Natural killer cell (primary cell): ENCODE data around the gene PDE11A. TPM values are rescaled to one million over a fixed set of nuclear protein-coding genes. Genes with fewer than 3 reads are reported as not detected.

ENCODE experiments used
- ATAC-seq, 3 donors: fragments of 150-1000 bp in 2 of 3; fragments of 200-7000 bp in 1 of 3; cut with Tn5 transposase; 1 replicate in 1 of 3; 2 replicates in 2 of 3; pipeline ENCODE4 v1.10.0; 2021; ENCODE audit warnings: mild to moderate bottlenecking in 2 of 3, moderate library complexity in 2 of 3
- DNase-seq, 2 donors: peaks; one replicate each; pipeline versions ENCODE4 v3.0.0 to v3.0.0-alpha.2; 2013 to 2021; ENCODE audit warnings: mixed read lengths in 1 of 2
- H3K27ac ChIP-seq: one replicate; pipeline ENCODE4 v1.5.1; 2013; ENCODE audit warnings: mild to moderate bottlenecking, low read length
- H3K27me3 ChIP-seq: one replicate; pipeline ENCODE4 v1.6.1; 2013; ENCODE audit warnings: low read length; ENCODE audit not compliant: control insufficient read depth, insufficient read depth
- H3K36me3 ChIP-seq: one replicate; pipeline ENCODE4 v1.6.1; 2013; ENCODE audit warnings: low read length; ENCODE audit not compliant: control insufficient read depth, insufficient read depth
- H3K4me1 ChIP-seq: one replicate; pipeline ENCODE4 v1.6.1; 2013; ENCODE audit warnings: low read length; ENCODE audit not compliant: control insufficient read depth, insufficient read depth
- H3K4me3 ChIP-seq: one replicate; pipeline ENCODE4 v1.5.1; 2013; ENCODE audit warnings: low read length
- H3K9me3 ChIP-seq: one replicate; pipeline ENCODE4 v1.6.1; 2013; ENCODE audit warnings: low read length; ENCODE audit not compliant: control insufficient read depth, insufficient read depth
- H3K27ac Mint-ChIP-seq, 2 donors: one replicate each; pipeline ENCODE4 v1.8.0; 2022; ENCODE audit warnings: mild to moderate bottlenecking in 2 of 2, mixed read lengths in 2 of 2, moderate library complexity in 1 of 2
- H3K27me3 Mint-ChIP-seq, 2 donors: one replicate each; pipeline ENCODE4 v1.8.0; 2022; ENCODE audit warnings: low read depth in 2 of 2, mixed read lengths in 2 of 2
- H3K36me3 Mint-ChIP-seq: one replicate; pipeline ENCODE4 v1.8.0; 2022; ENCODE audit warnings: mixed read lengths
- H3K4me1 Mint-ChIP-seq, 2 donors: one replicate each; pipeline ENCODE4 v1.8.0; 2022; ENCODE audit warnings: mixed read lengths in 2 of 2
- H3K4me3 Mint-ChIP-seq: one replicate; pipeline ENCODE4 v1.8.0; 2022; ENCODE audit warnings: mild to moderate bottlenecking, moderate library complexity, mixed read lengths
- H3K9me3 Mint-ChIP-seq, 2 donors: one replicate each; pipeline ENCODE4 v1.8.0; 2022; ENCODE audit warnings: mixed read lengths in 2 of 2
- WGBS: methylation state at CpG from one replicate; pipeline ENCODE4 v1.1.7; 2013; ENCODE audit warnings: missing lambda C conversion rate; ENCODE audit not compliant: insufficient coverage; 5-methylcytosine and 5-hydroxymethylcytosine counted together
- intact Hi-C: fragments of 100-400 bp; cut with micrococcal nuclease; formaldehyde crosslinking; loops from one replicate; pipeline ENCODE4 v1.14.2; 2022
- total RNA-seq, 4 donors: library from RNA; stranded (reverse); fragments of 120-200 nt in 1 of 4; gene quantifications; one replicate each; pipeline versions ENCODE4 v1.2.3 to v1.2.4, GENCODE V29; 2013 to 2022
- TF ChIP-seq, protein P1 (sequence below): fragments of 200-600 bp; IDR thresholded peaks from one replicate; pipeline ENCODE4 v1.8.0; 2022; ENCODE audit warnings: antibody characterized with exemption

Gene PDE11A
- total RNA-seq, 3 donors from 2014 or later (not counting 1 experiment from before 2014, with no cell fraction given) = not detected

DNA sequence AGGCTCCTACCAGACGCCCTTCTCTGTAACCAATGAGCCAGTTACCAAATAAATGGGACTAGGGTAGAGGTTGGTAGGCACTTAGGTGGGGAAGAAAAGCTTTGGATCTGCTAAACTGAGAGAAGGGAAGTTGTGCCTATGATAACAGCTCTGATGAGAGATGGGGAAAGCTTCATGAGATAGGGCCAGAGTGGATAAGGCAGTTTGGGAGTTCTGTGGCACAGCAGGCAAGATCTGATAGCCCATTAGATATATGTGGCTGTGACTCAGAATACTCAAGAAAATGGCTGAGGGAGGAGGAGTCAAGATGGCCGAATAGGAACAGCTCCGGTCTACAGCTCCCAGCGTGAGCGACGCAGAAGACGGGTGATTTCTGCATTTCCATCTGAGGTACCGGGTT lies 99.8 kb downstream of the PDE11A start:
- no peak overlapping the region for H3K27ac ChIP-seq
- no peaks in the 10 kb centered on the region for H3K9me3 Mint-ChIP-seq
- 80% methylated on average over 1 of the region's 8 CpGs for WGBS
- H3K4me1 Mint-ChIP-seq = no peaks in the 10 kb centered on the region
- no peak for DNase-seq
- no peaks in the 10 kb centered on the region for H3K36me3 Mint-ChIP-seq
- TF ChIP-seq, protein P1, sequence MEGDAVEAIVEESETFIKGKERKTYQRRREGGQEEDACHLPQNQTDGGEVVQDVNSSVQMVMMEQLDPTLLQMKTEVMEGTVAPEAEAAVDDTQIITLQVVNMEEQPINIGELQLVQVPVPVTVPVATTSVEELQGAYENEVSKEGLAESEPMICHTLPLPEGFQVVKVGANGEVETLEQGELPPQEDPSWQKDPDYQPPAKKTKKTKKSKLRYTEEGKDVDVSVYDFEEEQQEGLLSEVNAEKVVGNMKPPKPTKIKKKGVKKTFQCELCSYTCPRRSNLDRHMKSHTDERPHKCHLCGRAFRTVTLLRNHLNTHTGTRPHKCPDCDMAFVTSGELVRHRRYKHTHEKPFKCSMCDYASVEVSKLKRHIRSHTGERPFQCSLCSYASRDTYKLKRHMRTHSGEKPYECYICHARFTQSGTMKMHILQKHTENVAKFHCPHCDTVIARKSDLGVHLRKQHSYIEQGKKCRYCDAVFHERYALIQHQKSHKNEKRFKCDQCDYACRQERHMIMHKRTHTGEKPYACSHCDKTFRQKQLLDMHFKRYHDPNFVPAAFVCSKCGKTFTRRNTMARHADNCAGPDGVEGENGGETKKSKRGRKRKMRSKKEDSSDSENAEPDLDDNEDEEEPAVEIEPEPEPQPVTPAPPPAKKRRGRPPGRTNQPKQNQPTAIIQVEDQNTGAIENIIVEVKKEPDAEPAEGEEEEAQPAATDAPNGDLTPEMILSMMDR = no peak
- no peaks in the 10 kb centered on the region for H3K9me3 ChIP-seq
- no peaks in the 10 kb centered on the region for H3K4me1 ChIP-seq
- H3K27me3 ChIP-seq = no peaks in the 10 kb centered on the region
- no peaks in the 10 kb centered on the region for H3K27me3 Mint-ChIP-seq
- no peaks in the 10 kb centered on the region for H3K36me3 ChIP-seq
- H3K4me3 Mint-ChIP-seq = no peak overlapping the region
- no peak overlapping the region for H3K4me3 ChIP-seq
- H3K27ac Mint-ChIP-seq = no peak overlapping the region
- ATAC-seq = no peak
- intact Hi-C loops = no loop called here

DNA sequence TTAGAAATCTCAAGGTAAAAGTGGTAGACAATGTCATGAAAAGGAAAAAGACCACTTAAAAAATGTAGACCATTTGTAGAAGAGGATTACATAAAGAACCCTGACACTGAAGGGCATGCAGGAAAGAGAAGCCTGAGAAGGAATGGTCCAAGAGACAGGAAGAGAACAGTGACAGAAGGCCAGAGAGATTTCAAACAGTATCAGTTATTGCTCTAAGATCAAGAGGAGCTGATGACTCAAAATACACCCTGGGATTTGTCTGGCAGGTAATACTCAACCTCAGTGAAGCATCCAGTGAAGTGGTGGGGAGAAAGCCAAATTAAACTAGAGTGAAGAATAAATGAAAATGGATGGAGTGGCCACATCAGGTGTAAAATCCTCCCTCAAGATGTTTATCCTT lies 100.5 kb downstream of the PDE11A start:
- no peaks in the 10 kb centered on the region for H3K4me1 ChIP-seq
- no peaks in the 10 kb centered on the region for H3K27me3 ChIP-seq
- Mint-ChIP-seq H3K36me3 (no peaks in the 10 kb centered on the region), H3K4me3 (no peak overlapping the region), H3K9me3 (no peaks in the 10 kb centered on the region), H3K27me3 (no peaks in the 10 kb centered on the region), H3K27ac (no peak overlapping the region), H3K4me1 (no peaks in the 10 kb centered on the region)
- DNase-seq = no peak
- H3K27ac ChIP-seq = no peak overlapping the region
- no peak for ATAC-seq
- H3K36me3 ChIP-seq = no peaks in the 10 kb centered on the region
- H3K4me3 ChIP-seq = no peak overlapping the region
- TF ChIP-seq, protein P1 = no peak
- H3K9me3 ChIP-seq = no peaks in the 10 kb centered on the region
- intact Hi-C loops = no loop called here

DNA sequence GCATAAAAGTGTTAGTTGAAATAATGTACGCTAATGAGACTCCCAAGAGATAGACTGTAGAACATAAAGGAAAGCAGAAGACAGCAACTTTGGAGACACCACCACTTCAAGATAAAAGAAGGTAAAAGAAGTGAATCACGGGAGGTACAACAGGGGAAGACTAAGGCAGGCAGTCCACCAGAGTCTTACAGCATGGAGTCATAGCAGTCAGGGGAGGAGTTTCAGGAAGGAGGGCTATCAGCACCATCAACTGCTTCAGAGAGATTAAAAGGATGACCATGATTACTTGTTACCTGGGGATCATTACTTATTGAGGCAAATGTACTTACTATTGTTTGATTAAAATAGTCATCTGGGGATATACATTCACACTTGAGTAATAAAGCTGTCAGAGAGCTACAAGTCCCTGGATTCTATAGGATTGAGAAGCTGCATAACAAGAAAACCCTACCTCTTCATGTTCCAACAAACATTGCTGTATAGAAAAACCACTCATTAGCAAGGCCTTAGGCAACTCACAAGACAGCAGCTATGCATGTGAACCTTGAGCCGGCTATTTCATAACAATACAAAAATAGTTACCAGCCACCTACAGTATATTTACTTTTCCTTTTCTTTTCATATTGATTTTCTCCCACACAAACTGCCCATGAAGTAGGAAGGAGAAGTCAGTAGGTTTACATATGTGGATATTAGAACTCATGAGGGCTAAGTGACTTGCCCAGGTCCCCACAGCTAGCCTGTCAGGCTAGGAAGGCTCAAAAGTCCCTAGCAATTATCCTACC lies 101.7 kb downstream of the PDE11A start:
- Mint-ChIP-seq H3K4me3 (no peak overlapping the region), H3K4me1 (no peaks in the 10 kb centered on the region), H3K36me3 (no peaks in the 10 kb centered on the region), H3K27ac (no peak overlapping the region), H3K27me3 (peaks cover 0 to 9% of the 10 kb centered on the region in 2 donors), H3K9me3 (no peaks in the 10 kb centered on the region)
- no peaks in the 10 kb centered on the region for H3K36me3 ChIP-seq
- H3K27me3 ChIP-seq = no peaks in the 10 kb centered on the region
- no peaks in the 10 kb centered on the region for H3K4me1 ChIP-seq
- intact Hi-C loops = no loop called here
- H3K27ac ChIP-seq = no peak overlapping the region
- H3K9me3 ChIP-seq = no peaks in the 10 kb centered on the region
- ATAC-seq (no peak), DNase-seq (no peak)
- WGBS = 100% methylated on average over 3 of the region's 3 CpGs
- H3K4me3 ChIP-seq = no peak overlapping the region
- TF ChIP-seq, protein P1 = no peak

DNA sequence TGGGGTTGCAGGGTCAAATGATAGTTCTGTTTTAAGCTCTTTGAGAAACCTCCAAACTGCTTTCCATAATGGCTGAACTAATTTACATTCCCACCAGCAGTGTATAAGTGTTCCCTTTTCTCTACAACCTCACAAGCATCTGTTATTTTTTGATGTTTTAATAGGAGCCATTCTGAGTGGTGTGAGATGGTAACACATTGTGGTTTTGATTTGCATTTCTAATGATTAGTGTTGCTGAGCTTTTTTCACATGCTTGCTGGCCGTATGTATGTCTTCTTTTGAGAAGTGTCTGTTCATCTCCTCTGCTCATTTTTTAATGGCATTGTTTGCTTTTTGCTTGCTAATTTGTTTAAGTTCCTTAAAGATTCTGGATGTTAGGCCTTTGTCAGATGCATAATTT lies 107.7 kb downstream of the PDE11A start:
- 33% methylated on average over 1 of the region's 1 CpG for WGBS

More for the DNA sequence above, 107.7 kb downstream of the PDE11A start:
- Mint-ChIP-seq H3K4me1 (no peaks in the 10 kb centered on the region), H3K9me3 (peaks cover 0 to 3% of the 10 kb centered on the region in 2 donors), H3K36me3 (no peaks in the 10 kb centered on the region), H3K4me3 (no peak overlapping the region), H3K27me3 (peaks cover 0 to 9% of the 10 kb centered on the region in 2 donors), H3K27ac (no peak overlapping the region)
- Histone ChIP-seq H3K27ac (no peak overlapping the region), H3K4me3 (no peak overlapping the region), H3K4me1 (no peaks in the 10 kb centered on the region), H3K36me3 (no peaks in the 10 kb centered on the region), H3K9me3 (no peaks in the 10 kb centered on the region), H3K27me3 (no peaks in the 10 kb centered on the region)
- intact Hi-C loops = no loop called here
- TF ChIP-seq, protein P1 = no peak
- no peak for ATAC-seq
- DNase-seq = no peak
